GM21528 (cell line): ENCODE data around the gene PFKM.
"Not testable (repeated sequence)": the region's sequence is repeated elsewhere in the genome, so short reads cannot be mapped to it uniquely, and the experiment has no call there.

Experiments used
- ATAC-seq: cut with Tn5 transposase; IDR thresholded peaks from one replicate; pipeline ENCODE4 v1.9.1; 2021; ENCODE audit warnings: mild to moderate bottlenecking, moderate library complexity; ENCODE audit not compliant: unreplicated experiment, low FRiP score

PFKM gene

GRCh38 chr12:48155786-48156185, 36.6 kb downstream of the PFKM start:
- ATAC-seq, result not testable (repeated sequence)

- no peak for ATAC-seq
Observed at GRCh38 chr12:48156652-48157017, 37.5 kb downstream of the PFKM start.

GRCh38 chr12:48157018-48157888, 38.1 kb downstream of the PFKM start, which contains the start of gene ASB8:
ASB8 (minus strand) TSS chr12:48157515; CDS start chr12:48153496, 4,019 bp downstream.
- ATAC-seq, result peak; percentile 87

- peak; percentile 9 for ATAC-seq
Observed at GRCh38 chr12:48157889-48158370, 38.8 kb downstream of the PFKM start.

GRCh38 chr12:48160046-48160445, 40.9 kb downstream of the PFKM start:
- ATAC-seq, result no peak

- ATAC-seq, result no peak
Observed at GRCh38 chr12:48160807-48161206, 41.6 kb downstream of the PFKM start.

- no peak for ATAC-seq
Observed at GRCh38 chr12:48163150-48163747, 44.1 kb downstream of the PFKM start.

GRCh38 chr12:48164451-48164850, 45.3 kb downstream of the PFKM start:
- ATAC-seq, result no peak

- no peak for ATAC-seq
Observed at GRCh38 chr12:48165089-48165981, 46.2 kb downstream of the PFKM start.

GRCh38 chr12:48169011-48169410, 49.8 kb downstream of the PFKM start:
- ATAC-seq, result no peak

GRCh38 chr12:48175613-48176416, 56.7 kb downstream of the PFKM start:
- ATAC-seq, result no peak

- ATAC-seq, result no peak
Observed at GRCh38 chr12:48176417-48176751, 57.2 kb downstream of the PFKM start.

GRCh38 chr12:48177982-48178381, 58.8 kb downstream of the PFKM start:
- no peak for ATAC-seq

GRCh38 chr12:48179466-48179865, 60.3 kb downstream of the PFKM start:
- ATAC-seq, result no peak

- ATAC-seq, result no peak
Observed at GRCh38 chr12:48180424-48180823, 61.3 kb downstream of the PFKM start.

- ATAC-seq, result no peak
Observed at GRCh38 chr12:48180857-48181495, 61.8 kb downstream of the PFKM start.

- ATAC-seq, result no peak
Observed at GRCh38 chr12:48182631-48183030, 63.5 kb downstream of the PFKM start.

- ATAC-seq, result peak; percentile 72
Observed at GRCh38 chr12:48183091-48183875, 64.1 kb downstream of the PFKM start, which contains the start of gene CCDC184. CCDC184 (plus strand) TSS chr12:48183644; CDS start chr12:48184123, 479 bp downstream.
